ENCODE results near the gene GRM5. TPM values are rescaled to one million over a fixed set of nuclear protein-coding genes. Genes with fewer than 3 reads are reported as not detected.

The GRM5 gene
- total and polyA plus RNA-seq, 2 experiments from 2014 or later, result not detected

- Histone ChIP-seq H3K36me3 (ENCODE audit: low read depth) (no peaks in the 10 kb centered on the region), H3K4me3 (no peak overlapping the region), H3K27ac (no peak overlapping the region), H3K4me2 (ENCODE audit: unreplicated experiment) (no peak overlapping the region), H3K9ac (no peak overlapping the region), H4K20me1 (ENCODE audit: insufficient read depth) (no peaks in the 10 kb centered on the region), H3F3A (ENCODE audit: insufficient read depth) (no peaks in the 10 kb centered on the region), H3K9me2 (ENCODE audit: insufficient read depth) (no peaks in the 10 kb centered on the region), H3K79me2 (ENCODE audit: insufficient read depth) (no peaks in the 10 kb centered on the region), H3K27me3 (replicated peaks; ENCODE audit: insufficient read depth) (no peaks in the 10 kb centered on the region), H3K4me1 (ENCODE audit: insufficient read depth) (no peaks in the 10 kb centered on the region), H2AFZ (no peak overlapping the region), H3K9me3 (ENCODE audit: low read depth) (no peaks in the 10 kb centered on the region)
- TF ChIP-seq EZH2 (IDR thresholded peaks at IDR 0.05; ENCODE audit: insufficient read depth, poor library complexity, severe bottlenecking) (no peak), EZH2phosphoT487 (IDR thresholded peaks at IDR 0.05; ENCODE audit: insufficient read depth, low read depth) (no peak)
- WGBS, 2 experiments (ENCODE audit: low coverage in 1 of 2, low lambda C conversion rate in 2 of 2, missing lambda C conversion rate in 2 of 2), result 86 to 95% methylated on average over 2 of the region's 2 CpGs
- DNase-seq, result no peak
- in situ Hi-C loops (cut with MboI), result no loop called here
Measured at GRCh38 chr11:88455974-88456373, 609.8 kb downstream of the GRM5 start.

- Histone ChIP-seq H3K9me2 (ENCODE audit: insufficient read depth) (no peaks in the 10 kb centered on the region), H3K4me1 (ENCODE audit: insufficient read depth) (no peaks in the 10 kb centered on the region), H3F3A (ENCODE audit: insufficient read depth) (no peaks in the 10 kb centered on the region), H3K27ac (no peak overlapping the region), H4K20me1 (ENCODE audit: insufficient read depth) (no peaks in the 10 kb centered on the region), H3K9me3 (ENCODE audit: low read depth) (no peaks in the 10 kb centered on the region), H3K9ac (no peak overlapping the region), H3K4me2 (ENCODE audit: unreplicated experiment) (no peak overlapping the region), H3K27me3 (replicated peaks; ENCODE audit: insufficient read depth) (no peaks in the 10 kb centered on the region), H2AFZ (no peak overlapping the region), H3K36me3 (ENCODE audit: low read depth) (no peaks in the 10 kb centered on the region), H3K4me3 (no peak overlapping the region), H3K79me2 (ENCODE audit: insufficient read depth) (no peaks in the 10 kb centered on the region)
- DNase-seq, result peak; percentile 61
- 57 to 59% methylated on average over 3 of the region's 3 CpGs for WGBS, 2 experiments (ENCODE audit: low coverage in 1 of 2, low lambda C conversion rate in 2 of 2, missing lambda C conversion rate in 2 of 2)
- in situ Hi-C loops (cut with MboI), result no loop called here
- TF ChIP-seq EZH2phosphoT487 (IDR thresholded peaks at IDR 0.05; ENCODE audit: insufficient read depth, low read depth) (no peak), EZH2 (IDR thresholded peaks at IDR 0.05; ENCODE audit: insufficient read depth, poor library complexity, severe bottlenecking) (no peak)
Measured at GRCh38 chr11:88454881-88455280, 610.9 kb downstream of the GRM5 start.

Small RNA genes within 50 kb of the gene (small RNA-seq; reads per million reads assigned to genes)
- not detected for gene RNU6-16P (ENCODE audit: low read depth, low replicate concordance)

Other genes starting within 250 kb of the GRM5 start
- gene TYR, start 111.9 kb upstream of the GRM5 start, total RNA-seq (2014; rRNA removed; shearing (Covaris generic)), result not detected in 2 replicates
- not detected in 2 replicates for gene TYR, start 111.9 kb upstream of the GRM5 start, polyA plus RNA-seq (2016; fragmentation: Nextera tagmentation; extraction: Ambion mirVana)

All from GM23248 (cell line).